Fibroblast of lung (primary cell): ENCODE measurements around the gene PAPPA.

Source experiments
- EZH2 ChIP-seq: IDR thresholded peaks from 2 replicates; pipeline ENCODE4 v1.5.1; 2012; ENCODE audit warnings: low read length, control low read depth, mild to moderate bottlenecking; ENCODE audit errors: missing control alignments
- TF ChIP-seq, protein P1 (sequence below), 2 donors: IDR thresholded peaks in 1 of 2; conservative IDR thresholded peaks in 1 of 2; 1 replicate in 1 of 2; 2 replicates in 1 of 2; pipeline ENCODE4 v1.5.1; 2011 to 2012; ENCODE audit warnings: low read length in 2 of 2, control low read depth in 1 of 2, inconsistent platforms in 1 of 2, low read depth in 1 of 2, mild to moderate bottlenecking in 1 of 2

DNA sequence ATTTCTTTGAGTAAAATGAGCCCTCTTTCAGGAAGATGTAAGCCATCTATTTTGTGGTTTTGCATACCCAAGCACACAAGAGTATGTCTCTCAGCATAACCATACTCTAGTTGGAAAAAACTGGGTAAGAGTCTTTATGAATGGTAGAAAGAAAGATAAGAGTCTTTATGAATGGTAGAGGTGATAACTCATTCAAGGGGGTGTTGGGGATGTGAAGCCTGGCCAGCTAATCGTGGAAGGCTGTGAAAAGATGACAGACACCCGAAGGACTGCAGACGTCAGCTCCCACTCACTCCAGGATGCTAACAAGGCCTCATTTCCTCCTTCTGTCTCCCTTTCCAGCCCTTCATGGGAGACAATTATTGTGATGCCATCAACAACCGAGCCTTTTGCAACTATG is 228.5 kb downstream of the PAPPA start:
- TF ChIP-seq, protein P1, sequence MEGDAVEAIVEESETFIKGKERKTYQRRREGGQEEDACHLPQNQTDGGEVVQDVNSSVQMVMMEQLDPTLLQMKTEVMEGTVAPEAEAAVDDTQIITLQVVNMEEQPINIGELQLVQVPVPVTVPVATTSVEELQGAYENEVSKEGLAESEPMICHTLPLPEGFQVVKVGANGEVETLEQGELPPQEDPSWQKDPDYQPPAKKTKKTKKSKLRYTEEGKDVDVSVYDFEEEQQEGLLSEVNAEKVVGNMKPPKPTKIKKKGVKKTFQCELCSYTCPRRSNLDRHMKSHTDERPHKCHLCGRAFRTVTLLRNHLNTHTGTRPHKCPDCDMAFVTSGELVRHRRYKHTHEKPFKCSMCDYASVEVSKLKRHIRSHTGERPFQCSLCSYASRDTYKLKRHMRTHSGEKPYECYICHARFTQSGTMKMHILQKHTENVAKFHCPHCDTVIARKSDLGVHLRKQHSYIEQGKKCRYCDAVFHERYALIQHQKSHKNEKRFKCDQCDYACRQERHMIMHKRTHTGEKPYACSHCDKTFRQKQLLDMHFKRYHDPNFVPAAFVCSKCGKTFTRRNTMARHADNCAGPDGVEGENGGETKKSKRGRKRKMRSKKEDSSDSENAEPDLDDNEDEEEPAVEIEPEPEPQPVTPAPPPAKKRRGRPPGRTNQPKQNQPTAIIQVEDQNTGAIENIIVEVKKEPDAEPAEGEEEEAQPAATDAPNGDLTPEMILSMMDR (conservative IDR thresholded peaks at IDR 0.05 in 1 of 2, IDR thresholded peaks at IDR 0.05 in 1 of 2; ENCODE audit: low read depth in 1 of 2, low read length in 2 of 2): no peak
- no peak for TF ChIP-seq EZH2
